Suppressor macrophage treated with lipopolysaccharide for 4 hours (primary cell): ENCODE data around the gene HOATZ.

ENCODE experiments used
- DNase-seq: peaks from one replicate; pipeline ENCODE4 v3.0.0-alpha.2; 2020

HOATZ gene

DNA sequence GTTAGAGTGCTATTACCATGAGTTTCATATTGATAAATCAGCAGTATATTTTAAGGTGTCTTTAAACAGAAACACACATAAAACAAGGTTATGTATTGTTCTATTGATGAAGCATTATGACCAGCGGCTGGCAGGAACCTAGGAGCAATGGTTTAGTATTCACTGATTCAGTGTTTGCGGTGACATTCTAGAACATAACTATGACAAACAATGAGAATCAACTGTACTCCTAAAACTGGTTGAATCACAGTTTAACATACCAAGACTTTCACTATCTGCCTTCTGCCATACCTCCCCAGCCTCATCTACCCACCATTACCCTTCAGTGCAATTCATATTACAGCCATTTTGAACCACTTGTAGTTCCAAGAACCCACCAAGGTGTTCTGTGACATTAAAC lies 8.8 kb downstream of the HOATZ start:
- no peak for DNase-seq

DNA sequence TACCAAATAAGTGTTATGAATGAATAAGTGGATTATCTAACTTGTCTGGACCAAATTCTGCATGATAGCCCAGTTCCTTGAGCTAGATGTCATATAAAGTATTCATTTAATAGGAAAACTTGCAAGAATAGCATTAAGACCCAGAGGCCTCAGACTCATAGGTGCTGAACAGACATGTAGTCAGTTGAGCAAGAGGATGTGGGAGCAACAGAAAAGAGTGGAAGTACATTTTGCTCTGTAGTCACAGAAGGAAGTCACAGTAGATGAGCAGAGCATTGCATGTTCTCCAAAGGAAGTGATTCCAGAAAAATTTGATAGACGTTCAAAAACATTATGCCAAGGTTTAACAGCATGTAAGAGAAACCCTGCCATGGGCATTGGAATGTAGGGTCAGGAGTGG lies 9.5 kb downstream of the HOATZ start:
- DNase-seq: peak; percentile 52

DNA sequence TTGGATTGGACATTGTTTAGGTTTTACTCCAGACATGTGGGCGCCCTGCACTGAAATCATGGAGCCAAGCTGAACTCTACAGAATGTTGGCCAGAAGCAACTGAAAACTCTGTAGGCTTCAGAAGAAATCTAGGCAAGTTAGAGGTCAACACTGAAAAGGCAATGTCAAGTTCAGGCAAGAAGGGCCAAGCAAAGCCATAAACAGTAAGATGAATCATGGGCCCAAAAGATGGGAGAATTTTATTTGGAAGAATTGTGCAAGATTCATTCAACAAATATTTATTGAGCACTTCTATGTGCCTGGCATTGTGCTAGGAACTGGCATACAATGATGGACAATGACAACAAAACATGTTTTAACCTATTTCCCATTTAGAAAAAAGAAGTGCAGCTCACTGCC lies 10.9 kb downstream of the HOATZ start:
- DNase-seq: no peak

DNA sequence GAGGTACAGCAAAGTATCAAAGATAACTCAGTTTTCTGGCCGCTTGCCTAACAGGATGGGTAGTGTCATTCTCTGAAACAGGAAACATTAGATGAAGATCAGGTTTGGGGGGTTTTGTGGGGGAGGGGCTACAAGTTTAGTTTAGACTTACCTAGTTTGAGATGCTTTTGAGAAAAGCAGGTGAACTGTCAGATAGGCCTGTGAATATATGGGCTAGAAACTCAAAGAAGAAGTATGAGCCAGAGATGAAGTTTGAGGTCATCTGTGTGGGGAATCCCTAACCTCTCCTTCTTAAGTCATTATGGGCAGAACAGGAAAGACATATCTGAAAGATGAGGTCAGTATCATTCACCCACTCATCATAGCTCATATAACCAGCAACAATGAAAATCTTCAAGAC lies 11.9 kb downstream of the HOATZ start:
- DNase-seq: peak; percentile 71

DNA sequence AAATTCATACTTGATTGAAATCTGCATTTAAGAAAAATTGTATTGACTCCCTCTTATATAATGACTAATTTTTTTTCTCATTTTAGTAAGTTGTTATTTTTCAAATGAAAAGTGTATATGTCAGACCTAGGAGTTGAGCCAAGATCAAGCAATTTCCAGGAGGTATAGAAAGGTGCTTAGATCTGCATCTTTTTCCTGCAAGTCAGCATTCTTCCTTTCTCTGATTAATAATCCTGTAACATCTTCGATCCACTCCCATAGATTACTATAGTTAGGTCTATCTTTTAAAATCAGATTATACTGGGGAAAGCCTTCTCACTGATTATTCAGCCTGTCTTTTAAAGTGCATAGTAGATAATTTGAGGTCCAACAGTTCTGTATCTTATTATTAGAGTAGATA lies 12.7 kb downstream of the HOATZ start:
- DNase-seq: no peak

DNA sequence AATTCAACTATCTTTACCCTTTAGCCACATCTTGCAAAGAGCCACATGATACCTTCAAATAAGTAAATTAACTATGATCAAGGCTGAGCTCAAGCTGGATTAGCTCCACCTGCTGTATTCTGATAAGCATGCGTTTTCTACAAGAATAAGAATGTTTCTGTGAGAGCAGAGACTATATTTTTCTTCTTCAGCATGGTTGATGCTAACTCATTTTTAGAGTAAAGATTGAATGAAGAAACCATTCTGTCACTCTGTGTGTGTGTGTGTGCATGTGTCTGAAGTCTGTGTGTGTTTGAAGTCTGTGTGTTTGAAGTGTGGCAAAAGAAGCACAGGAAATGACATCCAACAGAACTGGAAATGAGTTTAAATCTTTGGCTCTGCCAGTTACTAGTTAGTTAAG lies 14.0 kb downstream of the HOATZ start:
- no peak for DNase-seq

DNA sequence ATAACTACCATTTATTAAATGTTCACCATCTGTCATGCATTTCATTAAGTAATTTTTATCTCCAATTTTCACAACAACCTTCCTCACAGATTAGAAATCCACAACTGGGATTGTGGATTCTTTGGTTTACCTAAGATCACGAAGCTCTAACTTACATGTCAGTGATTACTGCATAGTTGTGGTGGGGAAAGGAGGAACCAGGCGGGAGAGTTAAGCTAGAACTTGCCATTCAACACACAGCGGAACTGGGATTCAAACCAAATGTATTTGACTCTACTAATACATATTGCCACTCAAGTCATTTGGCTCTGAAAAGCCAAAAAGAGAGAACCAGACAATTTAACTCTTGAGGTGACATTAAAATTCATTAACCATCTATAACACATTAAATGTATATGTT lies 15.5 kb downstream of the HOATZ start:
- DNase-seq: peak; percentile 37

DNA sequence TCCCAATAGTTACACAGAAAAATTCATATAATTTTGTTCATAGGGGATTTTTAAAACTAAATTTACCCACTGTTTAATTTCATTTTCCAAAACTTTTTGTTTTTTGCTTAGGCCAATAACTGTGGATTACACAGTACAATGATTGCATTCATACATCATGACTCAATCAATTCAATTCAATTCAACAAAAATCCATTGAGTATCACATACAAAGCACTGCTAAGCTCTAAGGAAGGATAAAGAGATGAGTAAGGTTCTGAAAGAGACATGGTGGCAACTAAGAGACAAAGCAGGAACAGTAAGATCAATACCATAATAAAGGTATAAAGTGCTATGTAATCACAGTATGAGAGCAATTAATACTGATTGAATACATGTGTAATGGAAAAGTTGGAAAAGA lies 16.6 kb downstream of the HOATZ start:
- DNase-seq: peak; percentile 32

DNA sequence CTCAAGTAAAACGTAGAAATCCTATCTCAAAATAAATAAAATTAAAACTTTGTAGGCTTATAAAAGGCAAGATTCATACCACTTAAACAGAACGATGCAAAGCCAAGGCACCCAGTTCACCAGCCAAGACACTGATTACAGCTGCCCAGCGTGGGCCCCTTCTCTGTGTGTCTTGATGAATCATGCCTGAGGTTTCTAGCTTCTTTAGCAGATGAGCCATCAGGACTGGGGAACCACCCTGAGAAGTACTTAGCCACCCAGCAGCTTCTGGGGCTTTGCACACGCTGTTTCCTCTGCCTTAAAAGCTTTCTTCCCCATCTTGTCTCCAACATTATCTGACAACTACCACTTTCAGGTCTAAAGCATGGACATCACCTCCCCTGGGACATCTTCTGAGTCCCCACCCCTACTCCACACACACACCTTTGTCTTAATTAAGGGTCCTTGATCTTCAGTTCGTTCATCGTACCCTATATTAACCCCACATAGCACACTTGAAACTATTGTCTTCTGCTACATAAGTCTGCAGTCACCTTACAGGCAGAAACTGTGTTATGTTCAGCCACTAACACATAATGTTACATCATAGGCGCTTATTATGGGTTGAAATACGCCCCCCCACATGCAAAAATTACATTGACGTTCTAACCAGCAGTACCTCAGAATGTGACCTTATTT lies 17.2 kb downstream of the HOATZ start:
- peak; percentile 93 for DNase-seq

DNA sequence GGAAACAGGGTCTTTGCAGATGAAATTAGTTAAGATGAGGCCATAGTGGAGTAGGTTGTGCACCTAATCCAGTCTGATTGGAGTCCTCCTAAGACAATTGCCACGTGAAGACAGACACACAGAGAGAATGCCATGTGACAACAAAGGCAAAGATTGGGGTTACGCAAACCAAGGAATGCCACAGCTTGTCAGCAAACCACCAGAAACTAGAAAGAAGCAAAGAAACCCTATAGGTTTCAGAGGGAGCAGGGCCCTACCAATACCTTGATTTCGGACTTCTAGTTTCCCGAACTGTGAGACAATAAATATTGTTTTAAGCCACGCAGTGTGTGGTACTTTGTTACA lies 17.8 kb downstream of the HOATZ start:
- peak; percentile 31 for DNase-seq

DNA sequence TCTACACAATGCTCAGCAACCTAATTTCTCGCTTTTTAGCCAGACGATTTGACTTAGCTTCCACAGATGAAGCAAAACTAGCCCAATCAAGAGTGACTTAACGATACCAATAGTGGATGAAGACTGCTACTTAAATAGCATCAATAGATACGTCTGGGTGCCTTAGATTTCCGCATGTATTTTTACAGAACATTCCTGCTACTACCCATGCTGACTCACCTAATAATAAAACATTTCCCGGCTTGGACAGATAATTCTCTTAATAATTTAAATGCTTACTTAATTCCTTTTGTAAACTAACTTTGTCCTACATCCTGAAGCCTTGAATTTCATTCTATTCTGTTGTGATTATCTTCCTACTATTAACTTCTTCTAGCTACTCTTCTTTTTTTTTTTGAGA lies 20.7 kb downstream of the HOATZ start:
- DNase-seq: no peak

DNA sequence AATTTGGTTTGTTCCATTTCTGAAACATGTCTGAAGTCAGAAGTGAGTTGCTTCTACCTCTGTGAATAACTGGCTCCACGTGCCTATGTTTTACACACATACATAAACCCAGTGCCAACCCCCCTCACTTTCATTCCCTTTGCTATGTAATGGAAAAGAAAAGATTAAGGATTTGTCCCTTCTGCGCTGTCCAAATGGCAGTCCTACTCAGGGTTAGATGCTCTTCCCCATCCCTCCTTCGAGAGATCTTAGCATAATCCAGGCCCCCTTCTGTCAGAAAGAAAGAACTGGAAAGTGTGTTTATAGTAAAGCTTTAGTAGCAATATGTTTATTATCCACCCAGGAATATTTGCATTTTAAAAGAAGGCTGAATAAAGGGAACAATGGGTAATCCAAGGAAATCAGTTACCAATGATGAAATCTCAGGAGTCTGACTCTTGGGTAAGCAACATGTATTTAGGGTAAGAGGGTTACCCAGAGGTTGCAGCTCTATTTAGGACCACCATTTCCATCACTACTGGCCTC lies 22.8 kb downstream of the HOATZ start:
- DNase-seq: no peak

DNA sequence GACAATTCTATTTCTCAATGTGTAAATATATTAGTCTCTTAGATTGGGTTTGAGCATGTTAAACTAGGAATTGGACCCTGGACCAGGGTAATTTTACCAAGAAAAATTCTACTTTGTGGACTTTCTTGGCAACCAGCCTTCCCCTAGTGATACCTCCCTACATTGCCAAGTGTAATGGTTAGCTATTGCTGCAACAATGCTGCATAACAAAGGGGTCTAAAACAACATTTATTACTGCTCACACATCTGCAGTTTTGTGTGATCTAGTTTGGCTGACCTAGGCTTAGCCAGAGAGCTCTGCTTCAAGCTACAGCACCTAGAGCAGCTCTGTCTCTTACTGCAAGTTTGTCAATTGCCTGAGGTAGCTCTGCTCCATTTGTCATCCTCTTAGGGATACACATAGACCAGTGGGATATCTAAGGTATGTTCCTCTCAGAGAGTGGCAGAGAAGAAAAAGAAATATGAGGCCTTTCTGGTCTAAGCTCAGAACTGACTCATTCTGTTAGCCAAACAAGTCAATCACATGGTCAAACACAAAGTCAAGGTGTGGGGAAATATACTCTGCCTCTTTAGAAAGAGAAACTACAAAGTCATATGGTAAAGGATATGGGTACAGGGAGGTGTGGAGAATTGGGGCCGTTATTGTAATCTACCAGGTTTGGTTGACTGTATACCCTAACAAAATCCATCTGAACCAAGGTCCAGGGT lies 24.0 kb downstream of the HOATZ start:
- DNase-seq: no peak

DNA sequence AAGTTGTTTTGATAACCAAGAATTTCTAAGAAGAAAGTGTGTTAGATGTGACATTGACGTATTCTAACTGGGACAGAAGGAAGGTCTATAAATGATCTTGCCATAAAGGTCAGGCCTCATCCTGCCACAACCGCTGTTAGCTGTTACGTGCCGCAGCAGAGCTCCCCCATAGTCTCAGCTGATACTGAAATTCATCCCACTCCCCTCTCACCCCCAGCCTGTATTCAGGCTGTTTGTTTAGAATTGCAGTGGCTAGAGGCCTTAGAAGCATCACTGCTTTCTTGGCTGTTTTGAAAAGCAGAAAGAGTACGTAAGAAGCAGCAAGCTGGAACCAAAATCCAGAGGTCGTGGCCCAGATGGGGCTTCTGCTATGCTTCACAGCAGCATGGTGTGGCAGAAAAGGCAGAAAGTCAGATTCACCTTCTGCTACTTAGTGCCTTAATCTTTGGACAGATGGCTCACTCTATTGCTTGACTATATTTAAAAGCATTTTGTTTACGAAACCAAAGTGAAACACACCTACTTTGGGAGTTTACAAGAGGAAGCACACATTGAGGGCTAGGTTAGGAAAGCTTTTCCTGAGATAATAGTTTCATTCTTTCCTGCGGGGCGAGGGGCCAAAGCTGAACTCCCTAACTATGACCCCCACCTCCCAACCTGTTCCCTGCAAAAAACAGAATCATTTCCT lies 25.0 kb downstream of the HOATZ start:
- no peak for DNase-seq

DNA sequence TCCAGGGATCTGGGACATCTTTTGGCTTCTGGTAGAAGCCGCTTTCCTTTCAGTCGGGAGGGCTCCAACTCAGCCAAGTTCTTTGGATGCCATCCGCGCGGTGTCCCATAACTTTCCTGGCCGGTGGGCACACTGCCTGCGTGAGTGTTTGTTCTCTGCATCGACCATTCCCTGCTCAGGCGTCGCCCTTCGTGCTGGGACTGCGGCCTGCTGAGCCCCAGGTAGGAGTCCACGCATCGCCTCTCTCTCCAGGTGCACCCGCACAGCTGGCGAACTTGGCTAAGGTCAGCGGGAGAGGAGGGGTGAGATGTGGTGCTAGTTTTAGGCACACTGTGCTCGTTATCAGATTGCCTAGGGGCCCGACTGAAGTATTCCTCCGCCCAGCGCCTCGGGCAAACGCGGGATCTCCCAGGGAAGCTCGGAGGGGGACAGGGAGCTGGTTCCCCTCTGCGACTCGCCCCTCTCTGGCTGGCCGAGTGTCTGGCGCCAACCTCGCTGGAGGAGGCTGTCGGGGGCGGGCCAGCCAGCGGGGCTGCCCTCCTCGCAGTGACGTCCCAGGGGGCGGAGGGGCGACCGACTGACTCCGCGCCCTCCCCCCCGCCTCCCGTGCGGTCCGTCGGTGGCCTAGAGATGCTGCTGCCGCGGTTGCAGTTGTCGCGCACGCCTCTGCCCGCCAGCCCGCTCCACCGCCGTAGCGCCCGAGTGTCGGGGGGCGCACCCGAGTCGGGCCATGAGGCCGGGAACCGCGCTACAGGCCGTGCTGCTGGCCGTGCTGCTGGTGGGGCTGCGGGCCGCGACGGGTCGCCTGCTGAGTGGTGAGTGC lies 25.7 kb downstream of the HOATZ start, which contains the start of gene LAYN:
TSS of gene LAYN (plus strand) at position 607 of the 823 bp plus-strand sequence. CDS start at position 731, 124 bp downstream.
- DNase-seq: no peak

DNA sequence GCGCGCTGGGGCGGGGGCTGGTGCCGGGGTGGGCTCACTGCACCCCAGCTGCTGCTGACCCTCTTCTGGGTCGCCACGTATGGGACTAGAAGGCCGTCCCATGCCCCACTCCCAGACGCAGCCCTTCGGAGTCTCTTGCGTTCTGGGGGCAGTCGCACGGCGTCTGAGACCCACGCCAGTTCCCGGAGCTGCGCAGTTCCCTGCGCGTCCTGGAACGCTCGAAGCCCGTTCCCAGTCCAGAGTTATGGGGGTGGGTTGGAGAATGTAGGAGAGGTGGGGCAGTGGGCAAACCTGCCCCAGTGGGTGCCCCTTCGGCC lies 26.3 kb downstream of the HOATZ start:
- no peak for DNase-seq

DNA sequence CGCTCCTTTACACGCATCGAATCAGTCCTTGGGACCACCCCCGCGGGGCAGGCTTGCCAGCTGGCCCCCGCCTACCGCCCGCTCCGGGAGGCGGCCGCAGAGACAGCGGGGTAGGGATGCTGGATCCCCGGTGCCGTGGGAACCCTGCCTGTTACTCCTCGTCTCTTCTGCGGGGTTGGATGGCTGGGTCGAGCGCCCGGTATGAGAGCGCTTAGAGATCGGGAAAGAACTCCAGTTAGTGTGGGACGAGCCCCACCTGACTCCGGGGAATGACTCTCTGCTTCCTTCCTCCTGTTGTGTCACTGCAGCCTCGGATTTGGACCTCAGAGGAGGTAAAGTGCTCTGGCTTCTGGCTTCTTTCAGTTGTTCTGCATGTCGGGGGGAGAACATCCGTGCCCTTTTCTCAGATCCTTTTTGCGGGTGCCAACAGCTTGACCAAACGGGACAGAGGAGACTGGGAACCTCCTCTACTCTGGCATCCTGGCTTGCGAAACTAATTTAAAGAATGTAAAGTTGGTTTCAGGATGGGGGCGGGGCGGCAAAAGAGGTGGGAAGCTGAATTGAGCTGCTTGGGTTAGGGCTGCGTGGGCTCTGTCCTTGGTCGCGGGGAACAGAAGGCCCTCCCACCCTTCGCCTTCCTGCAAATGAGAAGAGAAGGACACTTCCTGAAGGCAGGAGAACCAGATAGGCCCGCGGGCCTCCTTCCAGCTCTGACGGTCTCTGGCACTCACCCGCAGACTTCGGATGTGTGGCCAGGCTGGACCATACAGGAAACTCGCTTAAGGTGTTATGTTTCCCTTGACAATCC lies 26.9 kb downstream of the HOATZ start:
- DNase-seq: peak; percentile 35

DNA sequence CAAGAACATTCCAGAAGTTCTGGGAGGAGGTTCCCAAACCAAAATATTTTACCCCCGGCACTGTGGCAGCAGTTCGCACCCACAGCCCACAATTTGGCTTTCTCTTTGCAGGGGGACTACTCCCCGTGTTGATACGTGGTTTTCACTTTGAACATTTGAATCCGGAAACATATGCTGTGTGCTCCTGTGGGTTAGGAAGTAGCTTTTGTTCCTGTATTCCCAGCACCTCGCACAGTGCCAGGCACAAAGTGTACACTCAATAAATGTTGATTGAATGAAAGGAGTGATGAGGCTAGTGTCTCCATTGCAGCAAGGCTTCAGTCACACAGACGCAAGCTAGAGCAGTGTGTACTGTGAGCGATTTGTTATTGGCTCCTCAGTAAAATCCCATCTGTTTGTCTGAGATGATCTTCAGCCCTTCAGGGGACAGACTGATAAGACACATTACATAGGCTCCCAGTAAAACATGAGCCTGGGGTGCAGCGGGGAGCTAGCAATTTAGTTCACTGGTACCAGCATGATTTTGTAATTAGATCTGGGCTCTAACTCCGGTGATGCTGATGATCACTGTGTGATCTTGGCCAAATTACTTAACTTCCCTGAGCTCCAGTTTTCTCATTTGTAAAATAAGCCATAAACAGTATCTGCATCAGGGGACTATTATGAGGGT lies 28.2 kb downstream of the HOATZ start:
- DNase-seq: no peak

DNA sequence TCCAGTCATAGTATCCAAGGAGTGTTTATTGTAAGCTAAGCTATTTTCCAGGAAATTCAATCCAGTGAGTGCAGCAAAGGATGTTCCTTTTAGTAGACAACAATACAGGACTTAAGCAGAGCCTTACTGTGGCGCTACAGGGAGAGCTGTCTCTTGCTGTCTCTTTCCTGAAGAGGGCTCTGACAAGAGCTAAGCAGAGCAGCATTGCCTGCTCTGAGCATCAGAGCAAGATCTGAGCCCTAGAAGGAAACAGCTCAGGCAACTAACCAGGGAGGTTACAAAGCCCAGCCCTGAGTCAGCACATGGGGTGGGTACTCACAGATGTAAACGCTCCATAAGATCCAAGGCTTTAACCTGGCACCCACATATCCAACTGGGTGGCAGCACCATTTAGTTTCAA lies 33.9 kb downstream of the HOATZ start:
- DNase-seq: no peak

DNA sequence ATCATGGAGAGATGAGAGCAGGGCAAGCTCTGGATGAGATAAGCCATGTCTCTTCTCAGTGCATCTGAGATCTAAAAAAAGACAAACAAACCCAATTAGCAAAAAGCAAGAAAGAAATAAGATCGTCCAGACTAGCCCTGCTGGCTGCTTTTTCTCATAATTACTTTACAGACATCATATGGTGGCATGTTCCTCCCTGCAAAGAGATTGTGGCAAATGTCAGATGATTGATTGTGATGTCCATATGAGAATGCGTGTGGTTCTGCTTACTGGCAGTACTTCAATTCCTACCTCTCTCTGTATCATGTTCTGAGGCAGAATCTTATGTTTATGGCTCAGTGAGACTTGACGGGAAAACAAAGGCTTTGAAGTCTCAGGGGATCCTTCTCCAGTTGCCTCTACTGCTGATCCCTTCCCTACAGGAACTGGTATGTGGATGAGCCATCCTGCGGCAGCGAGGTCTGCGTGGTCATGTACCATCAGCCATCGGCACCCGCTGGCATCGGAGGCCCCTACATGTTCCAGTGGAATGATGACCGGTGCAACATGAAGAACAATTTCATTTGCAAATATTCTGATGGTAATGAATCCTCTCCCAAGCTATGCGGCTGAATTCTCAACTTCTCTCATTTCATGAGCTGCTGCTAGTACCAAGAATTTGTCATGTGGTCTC lies 34.8 kb downstream of the HOATZ start:
- no peak for DNase-seq

DNA sequence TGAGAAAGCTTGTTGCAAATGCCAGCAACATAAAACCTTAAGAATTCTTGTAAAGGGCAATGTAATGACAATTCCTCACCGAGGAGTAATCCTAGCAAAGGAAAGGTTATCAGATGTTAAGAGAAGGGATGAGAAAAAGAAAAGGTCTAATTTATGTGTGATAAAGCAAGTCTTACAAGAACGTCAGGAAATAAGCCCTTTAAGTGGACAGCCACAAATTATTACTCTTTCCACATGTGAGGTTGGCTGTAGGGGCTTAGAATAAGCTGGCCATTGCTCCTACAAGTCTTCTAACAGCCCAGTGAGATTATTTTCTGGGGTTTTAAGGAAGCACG lies 35.3 kb downstream of the HOATZ start:
- no peak for DNase-seq
